OCI-LY7 (cell line): ENCODE measurements around the gene BTNL2.

Experiments
- EZH2phosphoT487 ChIP-seq: fragments of 200-600 bp; sonication (generic); IDR thresholded peaks from 2 replicates; pipeline ENCODE4 v1.6.1; 2018; ENCODE audit warnings: low read depth, borderline replicate concordance, mild to moderate bottlenecking, mixed run types, antibody characterized with exemption, low read length, moderate library complexity, mixed read lengths
- TF ChIP-seq, protein P1 (sequence below): fragments of 200-600 bp; sonication (generic); conservative IDR thresholded peaks from 2 replicates; pipeline ENCODE4 v1.5.1; 2014; ENCODE audit warnings: mild to moderate bottlenecking, antibody characterized with exemption, low read length, moderate library complexity, mixed read lengths

DNA sequence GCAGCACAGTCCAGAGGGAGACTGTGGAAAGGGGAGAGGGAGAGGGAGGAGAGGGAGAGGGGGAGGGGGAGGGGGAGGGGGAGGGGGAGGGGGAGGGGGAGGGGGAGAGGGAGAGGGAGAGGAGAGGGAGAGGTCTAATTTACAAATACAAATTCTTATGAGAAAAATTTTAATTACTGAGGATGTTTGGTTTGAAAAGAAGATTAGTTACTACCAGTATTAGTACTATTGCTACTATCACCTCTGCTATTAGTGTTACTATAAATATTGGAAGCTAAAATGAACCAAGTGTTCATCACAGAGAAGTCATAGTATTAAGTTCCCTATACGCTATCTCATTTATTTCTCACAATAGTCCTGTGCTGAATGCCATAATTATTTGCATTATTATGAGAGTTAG lies 20.9 kb downstream of the BTNL2 start:
- TF ChIP-seq, protein P1, sequence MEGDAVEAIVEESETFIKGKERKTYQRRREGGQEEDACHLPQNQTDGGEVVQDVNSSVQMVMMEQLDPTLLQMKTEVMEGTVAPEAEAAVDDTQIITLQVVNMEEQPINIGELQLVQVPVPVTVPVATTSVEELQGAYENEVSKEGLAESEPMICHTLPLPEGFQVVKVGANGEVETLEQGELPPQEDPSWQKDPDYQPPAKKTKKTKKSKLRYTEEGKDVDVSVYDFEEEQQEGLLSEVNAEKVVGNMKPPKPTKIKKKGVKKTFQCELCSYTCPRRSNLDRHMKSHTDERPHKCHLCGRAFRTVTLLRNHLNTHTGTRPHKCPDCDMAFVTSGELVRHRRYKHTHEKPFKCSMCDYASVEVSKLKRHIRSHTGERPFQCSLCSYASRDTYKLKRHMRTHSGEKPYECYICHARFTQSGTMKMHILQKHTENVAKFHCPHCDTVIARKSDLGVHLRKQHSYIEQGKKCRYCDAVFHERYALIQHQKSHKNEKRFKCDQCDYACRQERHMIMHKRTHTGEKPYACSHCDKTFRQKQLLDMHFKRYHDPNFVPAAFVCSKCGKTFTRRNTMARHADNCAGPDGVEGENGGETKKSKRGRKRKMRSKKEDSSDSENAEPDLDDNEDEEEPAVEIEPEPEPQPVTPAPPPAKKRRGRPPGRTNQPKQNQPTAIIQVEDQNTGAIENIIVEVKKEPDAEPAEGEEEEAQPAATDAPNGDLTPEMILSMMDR, result no peak
- TF ChIP-seq EZH2phosphoT487, result no peak
